HG02610 (cell line): ENCODE measurements around the gene ALDH1B1.

ENCODE experiments used
- ATAC-seq: cut with Tn5 transposase; IDR thresholded peaks from one replicate; pipeline ENCODE4 v1.9.1; 2021; ENCODE audit warnings: mild to moderate bottlenecking, moderate library complexity; ENCODE audit not compliant: unreplicated experiment

ALDH1B1 gene

DNA sequence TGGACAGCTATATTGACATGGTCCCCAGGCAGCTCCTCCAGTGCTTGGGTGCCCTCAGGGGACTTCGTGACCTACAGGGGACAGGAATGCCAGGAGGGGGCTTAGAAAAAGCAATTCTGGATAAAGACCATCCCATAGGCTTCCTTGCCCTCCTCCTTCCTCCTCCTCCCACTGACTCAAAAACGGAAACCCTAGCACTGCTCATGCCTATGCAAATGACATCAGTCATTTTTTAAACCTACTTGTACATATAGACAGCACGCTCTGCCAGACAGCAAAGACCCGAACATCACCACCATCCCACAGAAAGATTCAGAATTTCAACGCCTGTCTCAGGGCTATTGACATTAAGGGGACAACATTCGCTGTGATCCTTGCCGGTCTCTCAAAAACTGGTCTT is 20.8 kb downstream of the ALDH1B1 start:
- ATAC-seq, result no peak

- no peak for ATAC-seq
Observed at GRCh38 chr9:38414040-38414723, 21.7 kb downstream of the ALDH1B1 start.

- no peak for ATAC-seq
Observed at GRCh38 chr9:38415856-38416255, 23.4 kb downstream of the ALDH1B1 start.

- no peak for ATAC-seq
Observed at GRCh38 chr9:38416461-38416860, 24.0 kb downstream of the ALDH1B1 start.

- ATAC-seq, result no peak
Observed at GRCh38 chr9:38417003-38417945, 24.8 kb downstream of the ALDH1B1 start.

- no peak for ATAC-seq
Observed at GRCh38 chr9:38418366-38418765, 25.9 kb downstream of the ALDH1B1 start.

DNA sequence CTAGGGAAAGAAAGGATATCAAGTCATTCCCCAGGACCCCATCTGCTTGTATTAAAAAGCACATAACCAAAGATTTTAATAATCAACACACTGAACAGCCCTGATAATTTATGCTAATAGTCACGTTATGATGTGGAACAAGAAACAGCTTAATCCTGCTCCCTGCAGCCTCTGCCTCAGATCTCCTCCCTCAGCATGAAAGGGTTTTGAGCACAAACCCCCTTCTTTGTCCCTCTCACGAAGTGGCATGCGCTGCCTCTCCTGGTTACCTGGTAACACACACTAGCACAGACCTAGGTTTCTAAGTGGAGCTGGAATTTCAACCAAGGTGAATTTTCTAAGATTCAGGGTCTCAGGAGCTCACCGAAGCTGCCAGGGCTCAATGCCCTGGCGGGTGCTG is 26.7 kb downstream of the ALDH1B1 start:
- no peak for ATAC-seq

DNA sequence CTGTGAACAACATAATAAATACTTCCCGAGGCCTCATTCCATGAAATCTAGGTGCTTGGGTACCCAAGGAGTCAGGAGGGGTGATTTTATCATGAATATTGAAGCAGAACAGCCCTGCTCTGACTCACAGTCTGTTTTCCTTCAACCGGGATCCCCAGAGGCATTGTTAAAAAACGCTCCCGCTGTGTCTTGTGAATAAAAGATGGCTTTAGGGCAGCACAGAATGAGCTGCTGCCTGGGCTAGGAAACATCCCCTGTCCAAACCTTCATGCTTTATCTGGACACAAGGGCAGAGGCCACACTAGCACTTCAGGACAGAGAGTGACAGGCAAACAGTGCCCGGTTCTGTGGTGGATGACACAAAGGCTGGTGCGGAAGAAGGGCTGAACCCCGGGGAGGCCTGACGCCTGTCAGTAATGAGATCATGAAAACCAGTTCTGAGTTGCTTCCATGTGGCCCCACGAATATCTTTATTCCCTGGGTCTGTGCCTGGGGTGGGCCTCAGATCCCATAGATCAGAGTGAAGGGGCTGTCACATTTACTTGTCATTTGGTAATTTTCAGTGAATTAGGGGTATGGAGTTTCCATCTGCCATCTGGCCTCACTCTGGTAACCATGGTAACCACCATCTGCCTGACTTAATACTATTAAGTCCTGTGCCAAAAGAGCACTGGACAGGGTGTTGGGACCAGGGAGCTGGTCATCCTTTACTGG is 29.2 kb downstream of the ALDH1B1 start:
- no peak for ATAC-seq

- ATAC-seq, result no peak
Observed at GRCh38 chr9:38422555-38423260, 30.2 kb downstream of the ALDH1B1 start.

DNA sequence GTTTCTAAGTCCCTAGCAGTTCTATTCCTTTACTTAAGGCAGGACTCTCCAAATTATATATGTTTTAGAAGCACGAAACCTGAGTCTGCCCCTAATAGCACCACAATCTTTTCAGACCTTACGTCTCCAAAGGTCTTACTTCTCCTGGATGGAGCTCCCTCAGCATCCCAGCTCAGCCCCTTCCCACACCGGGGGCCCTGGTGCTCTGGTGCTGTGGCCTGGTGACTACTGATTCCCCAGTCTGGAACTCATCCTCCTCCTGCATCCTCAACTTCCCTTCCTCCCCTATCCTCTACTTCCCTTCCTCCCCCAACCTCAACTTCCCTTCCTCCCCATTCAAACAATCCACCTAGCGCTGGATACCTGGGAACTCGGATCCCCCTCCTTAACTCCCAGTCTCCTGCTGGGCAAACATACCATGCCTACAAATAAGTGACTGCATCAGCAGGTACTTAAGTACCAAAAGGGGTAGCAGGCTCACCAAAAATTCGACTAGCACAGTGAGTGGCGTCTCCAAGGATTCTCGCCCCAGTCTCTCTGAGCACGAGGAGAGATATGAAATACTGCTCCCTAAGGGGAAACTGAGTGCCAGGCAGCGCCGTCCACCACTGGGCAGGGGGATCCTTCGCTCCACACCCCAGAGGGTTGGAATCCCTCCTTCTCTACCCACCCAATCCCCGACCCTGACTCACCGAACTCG is 30.9 kb downstream of the ALDH1B1 start:
- ATAC-seq, result no peak

GRCh38 chr9:38423973-38424843 is 31.7 kb downstream of the ALDH1B1 start, which contains the start of gene IGFBPL1:
TSS of gene IGFBPL1 (minus strand) at chr9:38424454. CDS start at chr9:38424424, 30 bp downstream.
- ATAC-seq, result no peak

DNA sequence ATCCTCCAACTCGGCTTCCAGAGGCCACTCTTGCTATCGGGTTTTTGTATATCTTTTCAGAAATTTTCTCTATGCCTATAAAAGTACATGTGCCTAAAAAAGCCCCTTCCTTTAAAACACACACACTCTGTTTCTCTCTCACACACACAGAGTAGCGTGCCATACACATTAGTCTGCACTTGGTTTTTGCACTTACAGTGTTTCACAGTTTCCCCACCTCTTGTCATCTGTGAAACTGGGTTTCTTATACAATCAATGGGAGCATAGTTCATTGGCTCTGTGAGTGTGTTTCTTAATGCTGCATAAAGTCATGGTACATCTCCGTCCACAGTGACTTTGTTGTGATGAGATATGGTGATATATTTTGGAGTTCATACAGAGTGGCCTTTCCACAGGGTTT is 32.4 kb downstream of the ALDH1B1 start:
- ATAC-seq, result no peak

DNA sequence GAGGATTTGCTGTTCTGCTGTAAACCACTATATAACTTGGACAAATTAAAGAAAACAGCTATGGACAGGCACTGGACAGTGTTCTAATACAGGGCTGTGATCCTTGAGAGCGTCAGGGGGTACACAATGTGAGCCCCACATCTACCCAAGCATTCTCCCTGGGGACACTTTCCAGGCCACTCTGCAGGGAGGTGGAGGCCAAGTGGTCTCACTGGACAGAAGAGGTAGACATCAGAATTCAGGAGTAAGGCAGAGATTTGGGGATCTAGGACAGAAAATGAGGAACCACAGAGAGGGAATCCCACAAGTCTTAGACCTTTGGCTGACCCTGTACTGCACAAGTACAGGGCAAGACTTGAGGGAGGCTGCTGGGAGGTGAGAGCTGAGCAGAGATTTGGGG is 35.6 kb downstream of the ALDH1B1 start:
- no peak for ATAC-seq

- peak; percentile 57 for ATAC-seq
Observed at GRCh38 chr9:38431116-38431515, 38.6 kb downstream of the ALDH1B1 start.

DNA sequence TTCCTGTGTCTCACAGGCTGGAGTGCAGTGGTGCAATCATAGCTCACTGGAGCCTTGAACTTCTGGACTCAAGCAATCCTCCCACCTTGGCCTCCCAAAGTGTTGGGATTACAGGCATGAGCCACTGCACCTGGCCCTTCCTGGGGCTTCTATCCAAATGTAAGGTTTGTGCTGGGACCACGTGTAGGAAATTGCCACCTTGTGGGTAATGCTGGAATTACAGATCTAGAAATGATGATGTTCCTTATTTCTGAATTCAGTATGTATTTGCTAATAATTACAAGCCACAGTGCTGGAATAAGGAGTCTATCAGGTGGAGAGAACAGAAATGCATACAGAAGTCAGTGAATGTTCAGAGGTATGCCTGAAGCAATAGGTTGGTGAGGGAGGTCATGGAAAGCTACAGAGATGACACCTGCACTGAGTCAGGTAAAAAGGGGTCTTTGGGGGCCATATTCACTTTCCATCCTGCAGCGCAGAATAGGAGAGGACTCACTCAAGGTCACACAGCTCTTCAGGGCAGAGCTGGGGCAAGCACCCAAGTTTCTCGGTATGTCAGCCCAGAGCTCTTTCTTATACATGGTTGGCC is 40.5 kb downstream of the ALDH1B1 start:
- ATAC-seq, result no peak

GRCh38 chr9:38434365-38434764 is 41.9 kb downstream of the ALDH1B1 start:
- no peak for ATAC-seq

- ATAC-seq, result no peak
Observed at GRCh38 chr9:38434853-38435252, 42.4 kb downstream of the ALDH1B1 start.

DNA sequence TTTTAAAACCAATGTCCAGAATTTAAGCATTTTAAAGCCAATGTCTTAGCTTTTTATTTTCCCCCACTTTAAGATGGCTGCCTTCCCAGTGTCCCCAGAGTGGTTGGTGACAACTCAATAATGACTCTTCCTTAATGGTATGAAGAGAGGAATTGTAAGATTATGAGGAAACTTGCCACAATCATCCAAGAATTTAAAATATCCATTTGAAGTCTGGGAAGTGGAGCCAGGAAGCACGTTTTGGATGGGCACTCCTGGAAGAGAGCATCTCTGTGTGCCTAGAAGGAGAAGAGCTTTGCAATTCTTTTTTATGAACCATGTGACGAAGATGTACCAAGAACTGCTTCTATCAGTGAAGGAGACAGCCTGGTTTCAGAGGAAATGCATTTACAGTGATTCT is 43.0 kb downstream of the ALDH1B1 start:
- no peak for ATAC-seq

DNA sequence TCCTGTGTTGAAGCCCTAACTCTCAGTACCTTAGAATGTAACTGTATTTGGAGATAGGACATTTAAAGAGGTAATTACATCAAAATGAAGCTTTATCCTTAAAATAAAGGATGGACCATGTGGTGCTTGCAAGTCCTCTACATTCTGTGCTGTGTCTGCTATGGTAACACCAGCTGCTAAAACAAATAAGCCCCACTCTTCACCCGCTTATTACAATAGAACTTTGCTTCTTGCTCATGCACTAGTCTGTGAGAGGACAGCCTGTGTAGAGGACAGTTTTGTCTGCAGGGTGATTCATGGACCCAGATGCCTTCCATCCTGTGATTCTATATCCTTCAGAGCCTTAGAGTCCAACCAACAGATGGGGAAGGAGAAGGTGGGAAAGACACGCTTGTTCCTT is 44.2 kb downstream of the ALDH1B1 start:
- ATAC-seq, result no peak
